Stimulated activated effector memory CD8-positive, alpha-beta T cell treated with anti-CD3 and anti-CD28 coated beads, Interleukin-12 subunit alpha, Interleukin-12 subunit beta, amount 100 ng/mL, for 72 hours (primary cell): Measurements from ENCODE around the gene SEMA4C.
"Not testable (repeated sequence)": the region's sequence is repeated elsewhere in the genome, so short reads cannot be mapped to it uniquely, and the experiment has no call there.

Experiments used
- ATAC-seq: fragments of 150-1000 bp; cut with Tn5 transposase; 2 replicates; pipeline ENCODE4 v1.10.0; 2021
- DNase-seq, 2 donors: peaks; one replicate each; pipeline ENCODE4 v3.0.0; 2021 to 2022; ENCODE audit warnings: low spot score in 2 of 2
- H3K27ac Mint-ChIP-seq: one replicate; pipeline ENCODE4 v1.8.0; 2022; ENCODE audit warnings: mild to moderate bottlenecking, mixed read lengths
- H3K36me3 Mint-ChIP-seq: one replicate; pipeline ENCODE4 v1.8.0; 2022; ENCODE audit warnings: mild to moderate bottlenecking, mixed read lengths
- H3K4me1 Mint-ChIP-seq: one replicate; pipeline ENCODE4 v1.8.0; 2022; ENCODE audit warnings: mixed read lengths
- H3K4me3 Mint-ChIP-seq: one replicate; pipeline ENCODE4 v1.8.0; 2022; ENCODE audit warnings: mild to moderate bottlenecking, mixed read lengths
- H3K9me3 Mint-ChIP-seq: one replicate; pipeline ENCODE4 v1.8.0; 2022; ENCODE audit warnings: mixed read lengths

Gene SEMA4C

GRCh38 chr2:96866986-96867755, 2.7 kb downstream of the SEMA4C start:
- Mint-ChIP-seq H3K4me1 (peaks cover 31% of the 10 kb centered on the region), H3K9me3 (no peaks in the 10 kb centered on the region), H3K36me3 (peaks cover 47% of the 10 kb centered on the region), H3K27ac (peak overlapping the region; percentile 88), H3K4me3 (peak overlapping the region; percentile 81)
- ATAC-seq (no peak), DNase-seq (no peak)

- peak overlapping the region; percentile 81 for H3K4me3 Mint-ChIP-seq
- no peak for ATAC-seq
- no peak for DNase-seq
- no peaks in the 10 kb centered on the region for H3K9me3 Mint-ChIP-seq
- peak overlapping the region; percentile 74 for H3K27ac Mint-ChIP-seq
- H3K36me3 Mint-ChIP-seq, result peaks cover 52% of the 10 kb centered on the region
- H3K4me1 Mint-ChIP-seq, result peaks cover 31% of the 10 kb centered on the region
These were observed 3.3 kb downstream of the SEMA4C start for GRCh38 chr2:96866586-96866985.

GRCh38 chr2:96866149-96866548, 3.7 kb downstream of the SEMA4C start:
- Mint-ChIP-seq H3K4me1 (peaks cover 31% of the 10 kb centered on the region), H3K4me3 (peak overlapping the region; percentile 81), H3K9me3 (no peaks in the 10 kb centered on the region), H3K36me3 (peaks cover 57% of the 10 kb centered on the region), H3K27ac (peak overlapping the region; percentile 74)
- no peak for ATAC-seq
- no peak for DNase-seq

- Mint-ChIP-seq H3K36me3 (peaks cover 61% of the 10 kb centered on the region), H3K9me3 (no peaks in the 10 kb centered on the region), H3K4me1 (peaks cover 27% of the 10 kb centered on the region), H3K27ac (no peak overlapping the region), H3K4me3 (no peak overlapping the region)
- ATAC-seq (no peak), DNase-seq (no peak)
These were observed 4.2 kb downstream of the SEMA4C start for GRCh38 chr2:96865654-96866053.

GRCh38 chr2:96864343-96865091, 5.4 kb downstream of the SEMA4C start:
- H3K36me3 Mint-ChIP-seq, result peaks cover 64% of the 10 kb centered on the region
- DNase-seq (no peak), ATAC-seq (no peak)
- no peaks in the 10 kb centered on the region for H3K9me3 Mint-ChIP-seq
- H3K4me1 Mint-ChIP-seq, result peaks cover 32% of the 10 kb centered on the region
- H3K27ac Mint-ChIP-seq, result no peak overlapping the region
- H3K4me3 Mint-ChIP-seq, result no peak overlapping the region

GRCh38 chr2:96863575-96864342, 6.1 kb downstream of the SEMA4C start:
- no peak for ATAC-seq
- no peak overlapping the region for H3K4me3 Mint-ChIP-seq
- H3K36me3 Mint-ChIP-seq, result peaks cover 67% of the 10 kb centered on the region
- no peak for DNase-seq
- peaks cover 39% of the 10 kb centered on the region for H3K4me1 Mint-ChIP-seq
- H3K27ac Mint-ChIP-seq, result no peak overlapping the region
- no peaks in the 10 kb centered on the region for H3K9me3 Mint-ChIP-seq

- H3K27ac Mint-ChIP-seq, ATAC-seq, H3K4me3 Mint-ChIP-seq, DNase-seq, H3K9me3 Mint-ChIP-seq: not testable (repeated sequence)
- Mint-ChIP-seq H3K36me3 (peaks cover 68% of the 10 kb centered on the region), H3K4me1 (peaks cover 43% of the 10 kb centered on the region)
These were observed 6.8 kb downstream of the SEMA4C start for GRCh38 chr2:96863056-96863455.

GRCh38 chr2:96861074-96861473, 8.8 kb downstream of the SEMA4C start:
- Mint-ChIP-seq H3K4me3 (no peak overlapping the region), H3K27ac (no peak overlapping the region), H3K36me3 (peaks cover 60% of the 10 kb centered on the region), H3K9me3 (no peaks in the 10 kb centered on the region), H3K4me1 (peaks cover 40% of the 10 kb centered on the region)
- ATAC-seq (no peak), DNase-seq (no peak)

- Mint-ChIP-seq H3K36me3 (peaks cover 55% of the 10 kb centered on the region), H3K4me3 (no peak overlapping the region), H3K9me3 (no peaks in the 10 kb centered on the region), H3K4me1 (peaks cover 41% of the 10 kb centered on the region), H3K27ac (peak overlapping the region; percentile 77)
- ATAC-seq, result no peak
- no peak for DNase-seq
These were observed 9.5 kb downstream of the SEMA4C start for GRCh38 chr2:96860065-96861029.

GRCh38 chr2:96859681-96860064, 10.2 kb downstream of the SEMA4C start:
- Mint-ChIP-seq H3K9me3 (no peaks in the 10 kb centered on the region), H3K27ac (peak overlapping the region; percentile 77), H3K4me3 (peak overlapping the region; percentile 73), H3K4me1 (peaks cover 47% of the 10 kb centered on the region), H3K36me3 (peaks cover 51% of the 10 kb centered on the region)
- no peak for ATAC-seq
- no peak for DNase-seq

- Mint-ChIP-seq H3K9me3 (no peaks in the 10 kb centered on the region), H3K4me1 (peaks cover 48% of the 10 kb centered on the region), H3K27ac (peak overlapping the region; percentile 77), H3K36me3 (peaks cover 51% of the 10 kb centered on the region), H3K4me3 (peak overlapping the region; percentile 73)
- ATAC-seq (no peak), DNase-seq (peak in 1 of 2 donors; percentile 50)
These were observed 10.7 kb downstream of the SEMA4C start for GRCh38 chr2:96859099-96859649.

GRCh38 chr2:96857667-96858372, 12.1 kb downstream of the SEMA4C start, which contains the start of gene ANKRD39:
Gene ANKRD39 (minus strand): TSS chr2:96858016. CDS start chr2:96857987, 29 bp downstream.
- H3K9me3 Mint-ChIP-seq, result no peaks in the 10 kb centered on the region
- ATAC-seq (peak; percentile 95), DNase-seq (peak; percentile 97 to 99)
- H3K4me1 Mint-ChIP-seq, result peaks cover 43% of the 10 kb centered on the region
- H3K36me3 Mint-ChIP-seq, result peaks cover 55% of the 10 kb centered on the region
- H3K4me3 Mint-ChIP-seq, result peak within 1 kb of the TSS; percentile 73
- peak within 1 kb of the TSS; percentile 77 for H3K27ac Mint-ChIP-seq

- Mint-ChIP-seq H3K4me3 (peak overlapping the region; percentile 73), H3K4me1 (peaks cover 43% of the 10 kb centered on the region), H3K36me3 (peaks cover 55% of the 10 kb centered on the region), H3K27ac (peak overlapping the region; percentile 77), H3K9me3 (no peaks in the 10 kb centered on the region)
- ATAC-seq (peak; percentile 6), DNase-seq (peak in 1 of 2 donors; percentile 71)
These were observed 12.9 kb downstream of the SEMA4C start for GRCh38 chr2:96856776-96857666.
